ENCODE measurements around the gene TRMT44. TPM values are rescaled to one million over a fixed set of nuclear protein-coding genes. Genes with fewer than 3 reads are reported as not detected.

TRMT44 gene
- total RNA-seq, 1 experiment from 2014 or later, result 12.6 TPM

DNA sequence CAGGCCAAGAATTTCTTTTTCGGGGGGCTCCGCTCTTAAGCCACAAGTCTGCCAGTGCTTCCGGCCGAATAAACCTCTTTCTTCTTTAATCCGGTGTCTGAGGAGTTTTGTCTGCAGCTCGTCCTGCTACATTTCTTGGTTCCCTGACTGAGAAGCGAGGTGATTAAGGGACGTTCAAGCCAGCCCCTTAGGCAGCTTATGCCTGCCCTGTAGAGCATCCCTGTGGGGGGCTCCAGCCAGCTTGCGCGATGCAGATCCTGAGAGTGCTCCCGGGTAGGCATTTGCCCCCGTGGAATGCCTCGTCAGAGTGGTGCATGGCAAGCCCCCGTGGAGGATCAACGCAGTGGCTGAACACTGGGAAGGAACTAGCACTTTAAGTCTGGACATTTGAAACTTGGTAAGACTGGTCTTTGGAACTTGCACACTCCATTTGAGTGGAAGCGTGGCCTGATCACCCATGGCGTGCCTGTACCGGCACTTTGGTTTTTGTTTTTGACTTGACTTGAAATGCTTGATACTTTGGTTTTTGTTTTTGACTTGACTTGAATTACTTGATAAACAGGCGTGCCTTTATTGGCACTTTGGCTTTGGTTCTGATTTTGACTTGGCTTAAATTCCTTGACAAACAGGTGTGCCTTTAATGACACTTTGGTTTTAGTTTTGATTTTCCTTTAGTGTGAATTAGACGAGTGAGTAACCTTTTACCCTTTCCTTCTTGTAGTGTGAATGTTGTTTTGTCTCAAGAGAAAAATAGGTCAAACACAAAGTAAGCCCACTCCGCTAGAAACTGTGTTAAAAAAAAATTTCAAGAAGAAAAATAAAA is 6.1 kb upstream of the TRMT44 start:
- no peak for DNase-seq (ENCODE audit: low read depth)

DNA sequence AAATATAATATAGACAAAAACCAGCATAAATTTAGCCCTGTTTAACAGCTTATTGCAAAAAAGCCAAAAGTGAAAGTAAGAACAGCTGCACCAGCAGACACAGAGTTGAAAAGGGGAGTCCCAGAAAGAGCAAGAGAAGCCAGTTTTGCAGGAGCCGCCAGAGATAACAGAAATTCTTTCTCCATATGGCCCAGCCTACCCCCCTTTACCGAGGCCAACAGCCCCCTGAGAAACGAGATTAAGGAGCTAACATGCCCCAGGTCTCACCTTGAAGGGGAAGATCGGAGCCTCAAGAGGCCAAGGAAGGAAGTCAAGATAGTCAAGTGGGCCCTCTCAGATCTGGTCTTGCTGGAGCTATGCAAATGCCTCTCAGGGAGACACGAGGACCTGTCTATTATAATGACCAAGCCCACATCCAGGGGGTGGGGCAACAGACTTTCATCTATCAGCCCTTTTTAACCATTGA is 4.9 kb upstream of the TRMT44 start:
- no peak for DNase-seq (ENCODE audit: low read depth)

DNA sequence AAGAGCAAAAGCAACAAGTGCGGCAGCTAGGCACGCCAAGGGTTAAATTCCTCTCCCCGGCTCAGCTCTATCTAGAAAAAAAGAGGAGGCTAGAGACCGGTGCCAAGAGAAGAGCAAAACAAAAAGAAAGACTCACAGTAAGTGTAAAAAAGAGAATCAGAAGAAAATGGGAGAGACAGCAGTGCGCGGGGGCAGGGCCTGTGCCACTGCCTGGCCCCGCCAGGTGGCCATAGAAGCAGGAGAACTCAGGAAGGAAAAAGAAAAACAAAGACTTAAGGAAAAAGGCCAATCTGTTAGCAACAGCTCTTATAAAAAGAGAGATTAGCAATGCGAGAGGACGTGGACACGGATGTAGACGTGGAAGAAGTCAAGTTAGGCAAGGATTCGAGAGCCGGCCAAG is 3.3 kb upstream of the TRMT44 start:
- DNase-seq (ENCODE audit: low read depth), result no peak

DNA sequence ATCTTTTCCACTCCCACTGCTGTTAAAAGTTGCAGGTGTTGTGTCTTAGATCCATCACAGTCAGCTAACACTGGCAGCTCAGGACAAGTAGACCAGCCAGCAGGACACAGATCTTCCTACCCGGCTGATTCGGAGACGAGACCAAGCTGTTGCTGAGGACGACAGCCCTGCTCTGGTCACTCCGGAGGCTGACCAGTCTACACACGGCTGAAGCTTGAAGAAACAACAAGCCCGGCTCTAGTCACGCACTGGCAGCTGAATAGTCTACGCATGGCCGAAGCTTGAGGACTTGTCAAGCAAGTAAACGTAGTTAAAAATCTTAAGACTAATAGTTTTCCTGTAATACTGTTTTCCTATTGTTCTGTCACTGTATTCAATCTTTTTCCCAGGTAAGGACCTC is 1.8 kb upstream of the TRMT44 start:
- DNase-seq (ENCODE audit: low read depth), result no peak

DNA sequence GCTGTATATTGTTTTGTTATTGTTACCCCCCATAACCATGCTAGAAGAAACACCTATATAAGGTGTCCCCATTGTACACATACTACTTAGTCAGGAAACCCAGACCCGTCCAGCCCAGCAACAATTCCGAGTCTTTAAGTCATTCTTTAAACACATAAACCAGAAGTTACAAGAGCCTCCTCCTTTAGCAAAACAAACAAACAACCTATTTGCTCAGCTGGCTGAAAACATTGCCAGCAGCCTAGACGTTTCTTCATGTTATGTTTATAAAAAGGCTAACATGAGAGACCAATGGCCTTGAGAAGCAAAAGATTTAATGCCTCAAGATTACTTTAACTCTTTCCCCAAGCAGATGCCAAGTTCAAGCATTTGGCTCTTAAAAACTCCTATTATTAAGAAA is 1.4 kb upstream of the TRMT44 start:
- DNase-seq (ENCODE audit: low read depth), result no peak

DNA sequence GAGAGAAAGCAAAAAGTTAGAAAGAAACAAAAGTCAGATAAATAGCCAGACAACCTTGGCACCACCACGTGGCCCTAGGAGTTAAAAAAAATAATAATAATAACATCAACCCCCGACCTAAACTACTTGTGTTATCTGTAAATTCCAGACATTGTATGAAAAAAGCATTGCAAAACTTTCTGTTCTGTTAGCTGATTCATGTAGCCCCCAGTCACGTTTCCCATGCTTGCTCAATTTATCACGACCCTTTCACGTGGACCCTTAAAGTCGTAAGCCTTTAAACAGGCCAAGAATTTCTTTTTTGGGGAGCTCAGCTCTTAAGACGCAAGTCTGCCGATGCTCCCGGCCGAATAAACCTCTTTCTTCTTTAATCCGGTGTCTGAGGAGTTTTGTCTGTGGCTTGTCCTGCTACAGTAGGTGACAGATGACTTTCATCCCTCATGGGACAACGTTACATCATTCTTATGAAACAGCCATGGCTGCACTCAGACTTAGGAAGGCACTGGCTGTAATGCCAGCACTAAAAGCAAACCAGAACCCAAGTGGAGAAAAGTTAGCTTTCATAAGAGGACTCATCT is 574 bp upstream of the TRMT44 start:
- DNase-seq (ENCODE audit: low read depth), result no peak

DNA sequence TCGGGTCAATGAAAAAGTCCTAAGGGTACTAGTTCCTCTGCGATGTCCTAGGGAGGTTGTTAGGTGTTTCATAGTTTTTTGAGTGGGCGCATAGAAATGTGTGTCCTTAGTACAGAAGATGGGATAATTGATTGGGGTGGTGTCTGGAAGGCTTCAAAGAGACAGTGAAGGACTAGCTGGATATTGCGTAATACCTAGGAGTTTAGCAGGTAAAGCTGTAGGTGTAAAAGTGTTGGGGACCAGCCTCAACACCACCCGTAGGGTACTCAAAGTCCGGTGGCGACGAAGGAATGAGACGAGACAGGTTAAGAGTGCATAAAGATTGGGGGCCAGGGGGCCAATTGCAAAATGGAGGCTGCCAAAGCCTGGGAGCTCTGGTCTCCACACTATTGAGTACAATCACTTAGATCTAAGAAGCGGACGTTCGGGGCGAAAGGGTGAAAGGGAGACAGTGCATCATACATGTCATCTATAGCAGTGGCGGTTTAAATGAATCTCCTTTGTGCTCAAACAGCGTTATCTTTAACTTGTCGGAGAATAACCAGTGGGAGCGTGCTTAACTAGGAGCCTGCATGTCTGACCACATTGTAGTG is 1.0 kb downstream of the TRMT44 start:
- no peak for DNase-seq (ENCODE audit: low read depth)

DNA sequence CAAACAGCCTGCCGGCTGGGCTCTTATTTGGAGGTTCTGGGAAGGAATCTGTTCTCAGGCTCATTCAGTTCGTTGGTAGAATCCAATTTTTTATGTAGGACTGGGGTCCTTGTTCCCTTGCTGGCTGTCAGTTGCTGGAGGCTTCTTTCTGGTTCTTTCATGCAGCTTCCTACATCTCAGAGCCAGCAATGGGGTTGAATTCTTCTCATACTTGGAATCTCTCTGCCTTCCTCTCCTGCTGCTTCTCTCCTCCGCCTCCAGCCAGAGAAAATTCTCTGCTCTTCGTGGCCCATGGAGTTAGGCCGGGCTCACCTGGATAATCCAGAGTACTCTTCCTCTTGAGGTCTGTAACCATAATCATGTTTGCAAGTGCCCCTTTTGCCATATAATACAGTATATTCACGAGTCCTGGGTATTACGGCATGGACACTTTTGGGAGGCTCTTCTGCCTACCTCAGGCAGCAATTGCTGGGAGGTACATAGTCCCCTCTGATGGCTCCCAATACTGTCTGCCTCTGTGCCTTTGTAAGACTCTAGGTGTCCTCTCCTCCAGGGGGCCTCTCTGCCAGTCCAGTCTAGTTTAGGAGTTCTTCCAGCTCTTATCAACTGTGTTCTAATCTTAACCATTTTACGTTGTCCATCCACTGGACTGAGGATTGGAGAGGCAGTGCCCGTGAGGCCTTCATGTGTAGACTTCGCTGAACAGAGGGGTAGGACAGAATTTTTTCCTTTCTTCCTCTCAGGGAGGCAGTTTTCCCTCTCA is 2.2 kb downstream of the TRMT44 start:
- DNase-seq (ENCODE audit: low read depth), result no peak

DNA sequence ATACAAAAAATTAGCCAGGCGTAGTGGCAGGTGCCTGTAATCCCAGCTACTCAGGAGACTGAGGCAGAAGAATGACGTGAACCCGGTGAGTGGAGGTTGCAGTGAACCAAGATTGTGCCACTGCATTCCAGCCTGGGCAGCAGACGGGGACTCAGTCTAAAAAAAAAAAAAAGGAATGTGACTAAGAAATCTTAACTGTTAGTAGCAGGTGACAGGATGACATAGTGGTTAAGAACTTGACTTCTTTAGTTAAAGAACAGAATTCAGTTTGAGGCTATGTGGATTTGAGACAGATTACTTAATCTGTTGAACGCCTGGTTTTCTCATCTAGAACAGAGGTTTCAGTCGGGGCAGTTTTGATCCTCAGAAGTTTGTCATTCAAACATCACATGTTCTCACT is 3.2 kb downstream of the TRMT44 start:
- peak; percentile 26 for DNase-seq (ENCODE audit: low read depth)

DNA sequence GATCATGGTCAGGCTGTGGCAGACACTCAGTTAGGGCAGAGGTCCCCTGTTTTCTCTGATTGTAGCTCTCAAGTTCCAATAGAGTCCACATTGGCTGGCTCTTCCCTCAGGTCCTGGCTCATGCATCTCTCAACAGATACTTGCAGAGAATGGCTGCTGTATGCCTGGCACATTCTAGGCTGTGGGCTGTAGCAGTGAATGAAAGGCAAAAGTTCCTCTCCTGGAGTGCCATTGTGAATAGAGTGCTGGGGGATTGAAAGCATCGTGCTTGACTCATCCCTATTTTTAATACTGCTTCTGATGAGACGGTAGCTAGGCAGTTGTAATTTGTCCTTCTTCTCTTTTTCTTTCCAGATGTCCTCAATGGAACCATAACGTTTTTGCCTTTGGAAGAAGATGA is 5.5 kb downstream of the TRMT44 start:
- no peak for DNase-seq (ENCODE audit: low read depth)

DNA sequence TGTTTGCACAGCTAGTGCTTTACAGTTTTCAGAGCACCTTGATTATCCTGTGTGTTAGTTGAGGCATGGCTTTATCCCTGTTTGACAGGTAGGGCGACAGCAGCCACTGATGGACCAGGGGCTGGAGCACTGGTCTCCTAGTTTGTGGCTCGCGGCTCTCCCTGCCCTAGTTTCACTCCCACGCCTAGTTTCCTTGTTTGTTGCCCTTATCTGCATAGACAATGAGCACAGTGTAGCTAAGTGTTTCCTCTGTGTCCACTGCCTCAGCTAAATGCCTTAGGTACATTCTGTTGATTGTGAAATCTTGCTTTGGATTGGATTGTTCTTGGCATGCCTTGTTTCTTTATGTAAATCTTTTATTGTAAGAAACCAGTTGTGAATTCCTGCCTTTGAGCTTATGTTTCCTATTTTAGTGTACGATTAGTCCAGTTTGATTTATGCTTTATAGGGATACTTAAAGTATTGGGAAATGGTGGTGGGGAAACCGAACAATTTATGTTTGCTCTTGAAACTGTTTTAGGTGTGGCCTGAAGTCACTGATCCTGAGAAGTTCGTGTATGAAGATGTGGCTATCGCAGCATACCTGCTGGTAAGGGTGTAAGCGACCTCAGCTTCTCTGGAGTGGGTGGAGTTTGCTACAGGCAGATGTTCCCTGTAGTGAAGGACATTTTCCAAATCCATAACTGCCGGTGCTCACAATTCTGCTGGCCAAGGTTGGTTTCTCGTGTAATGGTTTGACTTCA is 11.0 kb downstream of the TRMT44 start:
- DNase-seq (ENCODE audit: low read depth), result no peak

DNA sequence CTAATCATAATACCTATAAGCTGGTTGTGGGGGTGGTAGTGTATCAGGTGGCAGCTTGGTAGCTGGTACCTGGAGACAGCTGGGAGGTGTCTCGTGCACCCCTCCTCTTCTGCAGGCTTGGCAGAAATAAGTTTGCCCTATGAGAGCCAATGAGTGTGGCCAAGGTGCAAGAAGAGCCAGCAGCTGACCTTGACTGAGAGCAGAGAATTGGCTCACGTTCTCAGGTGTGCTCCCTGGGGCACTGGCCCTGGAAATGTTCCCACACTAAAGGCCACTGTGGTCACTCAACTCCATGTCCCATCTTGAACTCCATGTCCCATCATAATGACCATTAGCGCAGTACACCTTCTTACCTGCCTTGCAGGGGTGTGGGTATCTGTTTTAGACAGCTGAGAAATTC is 13.4 kb downstream of the TRMT44 start:
- no peak for DNase-seq (ENCODE audit: low read depth)

DNA sequence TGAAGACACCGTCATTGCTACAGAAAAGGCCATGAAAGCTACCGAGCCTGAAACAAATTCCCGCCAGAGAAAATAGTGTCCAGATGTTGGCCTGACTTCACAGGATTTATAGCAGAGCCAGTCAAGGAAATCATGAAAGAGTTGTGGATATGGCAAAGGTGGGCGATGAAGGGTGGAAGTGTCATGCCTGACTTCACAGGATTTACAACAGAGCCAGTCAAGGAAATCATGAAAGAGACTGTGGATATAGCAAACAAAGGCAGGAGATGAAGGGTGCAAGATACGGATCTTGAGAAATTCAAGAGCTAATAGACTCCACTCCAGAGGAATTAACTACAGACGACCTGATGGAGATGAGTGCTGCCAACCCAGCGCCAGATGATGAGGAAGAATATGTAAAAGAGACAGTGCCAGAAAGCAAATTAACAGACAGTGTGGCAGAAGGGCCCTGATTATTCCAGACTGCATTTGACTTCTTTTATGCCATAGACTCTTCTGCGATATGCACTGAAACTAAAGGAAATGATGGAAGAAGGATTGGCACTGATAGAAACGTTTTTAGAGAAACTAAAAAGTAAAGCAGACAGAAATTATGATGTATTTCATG is 17.2 kb downstream of the TRMT44 start:
- DNase-seq (ENCODE audit: low read depth), result no peak

DNA sequence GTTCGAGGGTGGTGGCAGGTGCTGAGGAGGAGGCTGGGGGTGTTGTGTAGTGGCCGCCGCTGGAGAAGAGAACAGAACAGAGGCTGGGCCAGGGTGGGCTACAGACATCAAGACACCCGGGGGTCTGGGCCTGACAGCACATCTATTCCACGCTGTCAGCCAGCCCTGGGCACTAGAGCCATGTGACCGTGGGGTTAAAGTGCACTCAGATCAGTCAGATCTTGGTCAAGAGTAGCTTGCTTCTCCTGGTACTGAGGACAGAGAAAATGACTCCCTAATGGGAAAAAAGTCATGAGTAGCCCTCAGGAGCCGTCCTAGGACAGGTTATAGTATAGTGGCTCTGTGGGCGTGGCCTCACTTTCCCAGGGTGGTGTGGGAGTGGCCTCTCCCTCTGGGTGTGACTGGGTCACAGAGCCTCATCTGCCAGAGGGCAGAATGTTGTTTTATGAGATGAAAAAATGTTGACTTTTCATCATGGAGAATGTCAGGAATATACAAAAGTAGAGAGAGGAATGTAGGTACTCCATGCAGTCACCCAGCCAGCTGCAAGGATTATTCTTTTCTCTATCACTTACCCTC is 19.4 kb downstream of the TRMT44 start:
- DNase-seq (ENCODE audit: low read depth), result no peak

DNA sequence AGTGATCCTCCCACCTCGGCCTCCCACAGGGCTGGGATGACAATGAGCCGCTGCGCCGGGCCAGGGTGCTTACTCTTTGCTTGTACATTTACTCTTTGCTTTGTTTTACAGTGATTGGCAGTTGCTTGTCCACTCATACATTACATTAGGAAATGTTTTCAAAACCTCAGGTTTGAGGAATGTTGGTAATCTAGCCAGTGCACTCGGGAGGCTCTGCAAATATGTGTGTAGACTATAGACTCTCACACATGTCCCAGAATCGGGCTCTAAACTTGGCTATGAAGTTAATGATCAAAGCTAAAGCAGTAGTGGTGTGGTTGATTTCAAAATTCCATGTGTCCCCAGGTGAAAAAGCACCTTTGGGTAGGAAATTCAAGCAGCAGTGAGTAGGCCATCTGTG is 20.5 kb downstream of the TRMT44 start:
- no peak for DNase-seq (ENCODE audit: low read depth)

DNA sequence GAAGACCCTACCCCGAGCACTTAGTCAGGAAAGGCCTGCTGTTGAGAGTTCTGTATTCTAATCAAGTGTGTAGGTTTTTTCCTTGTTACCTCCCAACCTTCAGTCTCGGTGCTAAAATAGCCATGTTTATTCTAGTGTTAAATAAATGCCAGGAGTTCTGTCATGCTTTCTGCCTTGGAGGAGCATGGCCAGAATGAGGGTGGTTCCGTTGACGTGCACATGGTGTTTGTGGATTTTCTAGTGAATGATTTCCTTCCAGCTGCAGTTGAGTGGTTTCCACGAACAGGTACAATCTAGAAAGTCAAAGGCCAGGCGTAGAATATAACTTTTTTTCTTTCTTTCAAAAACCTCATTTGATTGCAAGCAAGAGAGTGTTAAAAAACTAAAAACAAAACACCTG is 21.0 kb downstream of the TRMT44 start:
- no peak for DNase-seq (ENCODE audit: low read depth)

DNA sequence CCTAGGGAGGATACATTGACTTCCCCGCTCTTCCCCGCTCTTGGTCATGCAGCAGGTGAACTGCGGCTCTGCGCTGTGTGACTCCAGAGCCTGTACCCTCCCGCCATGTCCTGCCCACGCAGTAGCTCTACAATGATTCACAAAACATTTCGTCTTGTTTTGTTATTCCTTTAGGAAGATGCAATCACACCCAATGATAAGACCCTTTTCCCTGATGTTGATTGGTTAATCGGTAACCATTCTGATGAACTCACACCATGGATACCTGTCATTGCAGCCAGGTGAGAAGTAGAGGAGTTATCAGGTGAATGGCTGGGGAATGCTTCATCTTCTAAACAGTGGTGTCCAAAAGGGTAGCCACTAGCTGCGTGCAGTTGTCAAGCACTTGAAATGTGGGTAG is 23.2 kb downstream of the TRMT44 start:
- no peak for DNase-seq (ENCODE audit: low read depth)

DNA sequence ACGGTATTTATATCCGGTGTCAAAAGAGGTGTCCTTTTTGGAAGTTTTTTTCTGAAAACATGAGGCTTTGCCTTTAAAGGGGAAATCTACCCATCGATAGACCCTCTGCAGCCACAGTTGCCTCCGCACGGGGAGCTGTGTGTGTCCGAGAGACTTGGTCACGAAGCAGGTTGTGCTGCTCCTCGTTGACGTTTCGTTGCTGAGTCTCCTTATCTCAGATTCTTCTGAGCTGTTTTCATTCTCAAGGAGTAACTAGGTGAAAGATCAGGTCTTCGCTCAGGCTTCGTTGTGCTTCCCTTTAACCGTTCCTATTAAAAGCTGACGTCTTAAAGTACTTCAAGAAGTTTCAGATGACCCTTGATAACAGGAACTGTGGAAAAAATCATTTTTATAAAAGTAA is 23.8 kb downstream of the TRMT44 start:
- no peak for DNase-seq (ENCODE audit: low read depth)

DNA sequence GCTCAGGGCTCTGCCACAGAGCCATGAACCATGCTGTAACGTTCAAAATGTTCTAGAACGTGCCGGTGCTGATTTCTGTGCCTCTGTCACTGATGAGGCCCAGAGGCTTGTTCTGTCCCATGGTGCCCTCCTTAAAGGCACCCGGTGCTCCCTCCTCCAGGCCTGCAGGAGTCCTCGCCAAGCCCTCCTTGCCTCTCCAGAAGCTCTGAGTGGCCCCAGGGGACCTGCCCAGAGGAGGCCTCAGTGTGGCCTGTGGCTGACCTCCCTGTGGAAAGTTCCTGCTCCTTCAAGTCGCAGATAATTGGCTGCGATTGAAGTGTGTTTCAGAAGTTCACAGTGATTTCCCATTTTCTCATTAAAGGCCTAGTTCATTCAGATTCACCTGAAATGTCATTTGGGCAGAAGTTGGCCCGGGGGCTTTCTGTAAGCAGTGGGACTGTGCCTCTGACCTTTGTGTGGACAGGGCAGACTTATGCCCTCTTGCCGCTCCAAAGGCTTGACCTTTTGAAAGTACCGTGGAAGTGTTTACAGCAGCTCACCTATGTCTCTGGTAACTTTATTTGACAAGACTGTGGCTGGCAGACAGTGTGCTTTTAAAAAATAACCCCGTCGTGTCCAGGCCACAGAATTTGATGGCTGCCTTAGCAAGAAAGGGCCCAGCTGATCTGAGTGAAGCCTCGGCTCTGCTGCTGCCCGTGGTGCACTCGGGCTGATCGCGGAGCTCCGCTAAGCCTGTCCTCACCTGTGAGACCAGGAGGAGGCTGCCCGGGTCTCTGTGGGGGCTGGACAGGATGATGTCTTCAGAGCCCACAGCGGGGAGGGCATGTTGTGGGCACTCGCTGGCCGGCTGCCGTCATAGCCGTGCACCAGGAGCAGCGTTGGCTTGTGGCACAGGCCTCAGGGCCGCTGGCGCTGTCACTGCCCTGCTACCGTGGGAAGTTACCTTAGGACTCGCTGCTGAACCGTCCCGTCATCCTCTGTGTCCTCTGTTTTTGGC is 25.3 kb downstream of the TRMT44 start:
- DNase-seq (ENCODE audit: low read depth), result no peak
